ENCODE results near the gene NAT14.

- TF ChIP-seq SIN3A (IDR thresholded peaks at IDR 0.05; ENCODE audit: borderline replicate concordance, insufficient read depth, low read depth, low read length) = no peak
- TF ChIP-seq CTCF (IDR thresholded peaks at IDR 0.05) = no peak
- TF ChIP-seq POLR2AphosphoS5 (IDR thresholded peaks at IDR 0.05; ENCODE audit: low read depth, low read length) = no peak
- no peak for TF ChIP-seq REST (IDR thresholded peaks at IDR 0.05; ENCODE audit: insufficient read depth in 1 of 2, low read depth in 2 of 2, low read length in 1 of 2)
These were observed 2.6 kb upstream of the NAT14 start for GRCh38 chr19:55482156-55482961.

Measured in Panc1 (cell line).